Body of pancreas (tissue), 4 donors: ENCODE results near the gene DGKD. TPM values are rescaled to one million over a fixed set of nuclear protein-coding genes. Genes with fewer than 3 reads are reported as not detected.
A peak's percentile ranks its signal among the peaks of the same experiment; 100 is the strongest.

Experiments used
- ATAC-seq: fragments of 150-250 bp; one replicate; pipeline ENCODE4 v1.9.1; 2016
- DNase-seq, 4 donors: peaks; one replicate each; pipeline ENCODE4 v3.0.0-alpha.2; 2019
- H3K27ac ChIP-seq, 4 donors: fragments of 200-600 bp; sonication (generic); 1 replicate in 3 of 4; 2 replicates in 1 of 4; pipeline versions ENCODE4 v1.5.1 to v1.6.1; 2016 to 2019; ENCODE audit warnings: mild to moderate bottlenecking in 1 of 4, mixed read lengths in 1 of 4, moderate library complexity in 1 of 4
- H3K27me3 ChIP-seq, 2 donors: fragments of 200-600 bp; sonication (generic); one replicate each; pipeline ENCODE4 v1.6.0; 2016; ENCODE audit warnings: mild to moderate bottlenecking in 1 of 2
- H3K36me3 ChIP-seq, 2 donors: fragments of 200-600 bp; sonication (generic); replicated peaks in 1 of 2; 2 replicates each; pipeline ENCODE4 v1.5.1; 2016; ENCODE audit warnings: low read depth in 2 of 2; ENCODE audit not compliant: insufficient read depth in 1 of 2
- H3K4me1 ChIP-seq: fragments of 200-600 bp; sonication (generic); one replicate; pipeline ENCODE4 v1.6.0; 2016
- H3K4me3 ChIP-seq, 2 donors: fragments of 200-600 bp; sonication (generic); 1 replicate in 1 of 2; 2 replicates in 1 of 2; pipeline ENCODE4 v1.5.1; 2016 to 2019
- H3K9me3 ChIP-seq, 3 donors: fragments of 200-600 bp; sonication (generic); 1 replicate in 2 of 3; 2 replicates in 1 of 3; pipeline ENCODE4 v1.5.1; 2016
- POLR2A ChIP-seq, 3 donors: fragments of 450-650 bp; IDR thresholded peaks; one replicate each; pipeline ENCODE4 v1.6.1; 2016; ENCODE audit warnings: antibody characterized with exemption in 3 of 3, mild to moderate bottlenecking in 2 of 3
- WGBS, 2 donors: methylation state at CpG; one replicate each; pipeline ENCODE4 v1.1.5; 2017; 5-methylcytosine and 5-hydroxymethylcytosine counted together
- intact Hi-C: fragments of 100-400 bp; cut with DNase I; formaldehyde crosslinking; loops from one replicate; pipeline ENCODE4 v1.15.1; 2023
- total RNA-seq, 2 donors: library from RNA; depleted of rRNA; stranded (reverse); fragments of >200 nt; gene quantifications; one replicate each; pipeline ENCODE4 v1.1.0, GENCODE V29; 2016
- TF ChIP-seq, protein P1 (sequence below), 7 experiments: fragments of 450-650 bp in 4 of 7; fragments of 200-600 bp in 3 of 7; sonication (generic) in 3 of 7; IDR thresholded peaks; one replicate each; pipeline ENCODE4 v1.5.1; 2016 to 2019; ENCODE audit warnings: antibody characterized with exemption in 7 of 7

The DGKD gene
- total RNA-seq, 2 donors from 2014 or later = 9.1 to 30.3 TPM

DNA sequence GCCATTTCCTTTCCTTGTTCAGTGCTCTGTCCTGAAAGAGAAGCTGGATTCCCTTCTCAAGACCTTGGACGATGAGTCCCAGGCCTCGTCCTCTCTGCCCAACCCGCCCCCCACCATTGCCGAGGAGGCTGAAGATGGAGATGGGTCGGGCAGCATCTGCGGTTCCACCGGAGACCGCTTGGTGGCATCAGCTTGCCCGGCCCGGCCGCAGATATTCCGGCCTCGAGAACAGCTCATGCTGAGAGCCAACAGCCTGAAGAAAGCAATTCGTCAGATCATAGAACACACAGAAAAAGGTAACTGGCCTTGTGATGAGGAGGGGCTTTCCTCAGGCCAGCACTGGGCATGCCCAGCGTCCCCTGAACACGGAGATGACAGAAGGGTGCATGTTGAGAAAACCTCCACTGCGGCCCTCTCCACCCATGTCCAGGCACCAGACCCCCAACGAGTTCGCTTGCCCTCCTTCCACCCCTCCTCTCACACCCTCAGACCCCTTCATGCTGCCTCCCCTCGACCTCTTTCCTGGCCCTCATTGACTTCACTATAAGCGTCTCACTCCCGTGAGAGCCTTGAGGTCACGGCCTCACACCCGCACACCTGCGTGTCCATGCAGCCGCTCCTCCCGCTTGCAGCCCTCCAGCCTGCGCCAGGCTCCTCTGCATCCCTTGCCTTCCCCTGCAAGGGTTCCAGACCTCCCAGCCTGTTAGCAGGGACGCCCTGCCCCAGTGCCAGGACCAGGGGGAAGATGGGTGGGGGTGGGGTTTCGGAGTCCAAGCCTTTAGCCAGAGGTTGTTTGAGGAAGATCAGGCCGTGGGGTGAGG is 95.0 kb downstream of the DGKD start:
- peaks cover 0 to 16% of the 10 kb centered on the region in 2 donors for H3K36me3 ChIP-seq
- DNase-seq (peak in 2 of 4 donors; percentile 36 to 43), ATAC-seq (peak; percentile 36)
- H3K27ac ChIP-seq = no peak overlapping the region
- 66 to 72% methylated on average over 30 to 31 of the region's 31 CpGs for WGBS, 2 donors
- no peak overlapping the region for H3K4me3 ChIP-seq
- intact Hi-C loops = loop anchor here (5.0 kb wide), 1 partner anchor 92 kb away; no protein-coding TSS in a partner anchor
- no peaks in the 10 kb centered on the region for H3K9me3 ChIP-seq
- no peaks in the 10 kb centered on the region for H3K27me3 ChIP-seq
- TF ChIP-seq, protein P1, sequence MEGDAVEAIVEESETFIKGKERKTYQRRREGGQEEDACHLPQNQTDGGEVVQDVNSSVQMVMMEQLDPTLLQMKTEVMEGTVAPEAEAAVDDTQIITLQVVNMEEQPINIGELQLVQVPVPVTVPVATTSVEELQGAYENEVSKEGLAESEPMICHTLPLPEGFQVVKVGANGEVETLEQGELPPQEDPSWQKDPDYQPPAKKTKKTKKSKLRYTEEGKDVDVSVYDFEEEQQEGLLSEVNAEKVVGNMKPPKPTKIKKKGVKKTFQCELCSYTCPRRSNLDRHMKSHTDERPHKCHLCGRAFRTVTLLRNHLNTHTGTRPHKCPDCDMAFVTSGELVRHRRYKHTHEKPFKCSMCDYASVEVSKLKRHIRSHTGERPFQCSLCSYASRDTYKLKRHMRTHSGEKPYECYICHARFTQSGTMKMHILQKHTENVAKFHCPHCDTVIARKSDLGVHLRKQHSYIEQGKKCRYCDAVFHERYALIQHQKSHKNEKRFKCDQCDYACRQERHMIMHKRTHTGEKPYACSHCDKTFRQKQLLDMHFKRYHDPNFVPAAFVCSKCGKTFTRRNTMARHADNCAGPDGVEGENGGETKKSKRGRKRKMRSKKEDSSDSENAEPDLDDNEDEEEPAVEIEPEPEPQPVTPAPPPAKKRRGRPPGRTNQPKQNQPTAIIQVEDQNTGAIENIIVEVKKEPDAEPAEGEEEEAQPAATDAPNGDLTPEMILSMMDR (IDR thresholded peaks at IDR 0.05) = peak in 6 of 7 experiments; percentile 20 to 45 (median 38)
- no peak for TF ChIP-seq POLR2A (IDR thresholded peaks at IDR 0.05)
- H3K4me1 ChIP-seq = no peaks in the 10 kb centered on the region

DNA sequence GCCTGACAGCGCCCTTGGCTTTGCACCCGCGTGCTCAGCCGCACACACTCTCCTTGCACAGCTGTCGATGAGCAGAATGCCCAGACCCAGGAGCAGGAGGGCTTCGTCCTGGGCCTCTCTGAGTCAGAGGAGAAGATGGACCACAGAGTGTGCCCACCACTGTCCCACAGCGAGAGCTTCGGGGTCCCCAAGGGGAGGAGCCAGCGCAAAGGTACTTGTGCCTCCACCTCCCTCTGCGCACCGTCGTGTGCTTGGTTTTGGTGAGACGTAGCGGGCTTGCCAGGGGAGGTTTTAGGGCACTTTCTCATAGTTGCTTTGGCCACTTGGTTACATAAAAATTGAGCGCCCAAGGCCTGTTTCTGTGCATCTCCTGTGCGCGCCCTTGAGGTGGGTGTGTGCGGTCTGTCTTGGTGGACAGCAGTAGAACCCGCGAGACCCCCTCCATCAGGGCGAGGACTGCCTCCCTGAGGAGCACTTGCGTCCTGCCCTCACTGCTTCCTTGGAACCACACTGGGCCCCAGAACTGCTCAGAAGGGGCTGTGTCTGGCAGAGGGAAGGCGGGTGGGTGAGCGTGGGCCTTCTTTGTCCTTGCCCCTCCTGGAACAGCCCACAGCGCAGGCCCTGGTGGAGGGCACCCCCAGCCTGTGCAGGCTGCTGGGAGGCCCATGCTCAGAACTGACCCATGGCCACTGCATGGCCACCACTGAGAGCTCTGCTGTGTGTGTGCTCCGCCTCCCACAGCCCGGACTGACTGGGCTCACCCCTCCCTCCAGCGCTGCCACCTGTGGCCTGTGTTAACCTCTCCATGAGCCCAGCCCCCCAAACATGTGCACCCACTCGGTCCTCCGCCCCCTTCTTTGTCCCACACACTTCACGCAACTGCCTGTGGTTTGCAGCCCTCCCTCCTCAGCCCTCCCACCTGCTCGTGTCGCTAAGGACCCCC is 95.9 kb downstream of the DGKD start:
- Histone ChIP-seq H3K36me3 (peaks cover 0 to 19% of the 10 kb centered on the region in 2 donors), H3K27ac (no peak overlapping the region), H3K9me3 (no peaks in the 10 kb centered on the region), H3K4me1 (no peaks in the 10 kb centered on the region), H3K4me3 (no peak overlapping the region), H3K27me3 (no peaks in the 10 kb centered on the region)
- no peak for DNase-seq
- WGBS, 2 donors = 89 to 94% methylated on average over 19 to 33 of the region's 33 CpGs
- intact Hi-C loops = loop anchor here (5.0 kb wide), 1 partner anchor 93 kb away; no protein-coding TSS in a partner anchor
- TF ChIP-seq POLR2A (IDR thresholded peaks at IDR 0.05) = no peak
- TF ChIP-seq, protein P1 (IDR thresholded peaks at IDR 0.05) = no peak
- ATAC-seq = no peak

DNA sequence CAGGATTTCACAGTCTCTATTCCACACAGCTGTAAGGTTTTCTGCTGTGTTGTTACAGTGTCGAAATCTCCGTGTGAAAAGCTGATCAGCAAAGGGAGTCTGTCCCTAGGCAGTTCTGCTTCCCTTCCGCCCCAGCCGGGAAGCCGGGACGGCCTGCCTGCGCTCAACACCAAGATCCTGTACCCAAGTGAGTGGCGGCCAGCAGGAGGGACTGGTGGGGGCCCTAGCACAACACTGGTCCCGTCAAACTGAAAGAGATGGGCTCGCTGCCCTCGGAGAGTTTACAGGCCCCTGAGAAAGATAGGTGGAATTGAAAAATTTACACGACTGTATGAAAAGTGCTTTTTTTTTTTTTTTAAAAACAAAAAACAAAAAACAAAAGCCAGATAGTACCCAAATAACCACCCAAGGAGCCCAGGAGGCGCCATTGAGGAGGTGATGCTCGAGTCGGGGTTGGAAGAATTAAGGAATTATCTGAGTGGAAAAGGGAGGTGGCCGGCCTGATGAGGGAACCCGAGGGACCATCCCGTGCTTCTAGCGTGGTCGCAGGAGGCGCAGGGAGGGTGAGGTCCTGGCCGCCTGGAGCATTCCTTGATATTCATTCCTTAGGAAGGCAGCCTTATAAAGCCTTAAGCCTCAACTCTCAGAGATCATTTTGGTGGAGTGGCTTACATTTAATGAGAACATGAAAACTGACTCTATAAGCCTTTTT is 96.7 kb downstream of the DGKD start:
- intact Hi-C loops = no loop called here

DNA sequence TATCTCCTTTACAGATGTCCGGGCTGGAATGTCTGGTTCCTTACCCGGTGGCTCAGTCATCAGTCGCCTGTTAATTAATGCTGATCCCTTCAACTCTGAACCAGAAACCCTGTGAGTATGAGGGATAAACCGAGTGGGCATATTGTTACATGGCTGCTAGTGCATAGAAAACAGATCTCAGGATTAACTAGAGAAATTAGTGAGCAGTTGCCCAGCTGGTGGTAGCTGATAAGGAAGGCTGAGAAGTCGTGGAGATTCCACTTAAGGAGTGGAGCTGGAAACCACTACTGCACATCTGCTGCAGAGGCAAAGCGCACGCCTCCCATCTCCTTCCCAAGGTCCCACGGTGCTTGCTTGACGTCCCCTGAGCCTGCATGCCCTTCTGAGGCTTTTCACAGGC is 97.7 kb downstream of the DGKD start:
- intact Hi-C loops = no loop called here
- 82 to 84% methylated on average over 9 of the region's 9 CpGs for WGBS, 2 donors

More for the DNA sequence above, 96.7 kb downstream of the DGKD start:
- WGBS, 2 donors = 92 to 96% methylated on average over 22 of the region's 22 CpGs
- Histone ChIP-seq H3K4me1 (no peaks in the 10 kb centered on the region), H3K9me3 (no peaks in the 10 kb centered on the region), H3K27ac (no peak overlapping the region), H3K4me3 (no peak overlapping the region), H3K27me3 (no peaks in the 10 kb centered on the region), H3K36me3 (peaks cover 0 to 17% of the 10 kb centered on the region in 2 donors)
- ATAC-seq (no peak), DNase-seq (no peak)
- TF ChIP-seq, protein P1 (IDR thresholded peaks at IDR 0.05) = no peak
- TF ChIP-seq POLR2A (IDR thresholded peaks at IDR 0.05) = no peak

More for the DNA sequence above, 97.7 kb downstream of the DGKD start:
- Histone ChIP-seq H3K27me3 (no peaks in the 10 kb centered on the region), H3K27ac (no peak overlapping the region), H3K36me3 (peaks cover 0 to 16% of the 10 kb centered on the region in 2 donors), H3K4me1 (no peaks in the 10 kb centered on the region), H3K9me3 (no peaks in the 10 kb centered on the region), H3K4me3 (no peak overlapping the region)
- TF ChIP-seq, protein P1 (IDR thresholded peaks at IDR 0.05) = no peak
- TF ChIP-seq POLR2A (IDR thresholded peaks at IDR 0.05) = no peak
- ATAC-seq (no peak), DNase-seq (no peak)
